Spleen (tissue), 11 donors: ENCODE results near the gene NFIX. TPM values are rescaled to one million over a fixed set of nuclear protein-coding genes. Genes with fewer than 3 reads are reported as not detected.
A peak's percentile ranks its signal among the peaks of the same experiment; 100 is the strongest.

Source experiments
- DNase-seq: peaks from one replicate; pipeline ENCODE4 v3.0.0-alpha.2; 2020
- H3K27ac ChIP-seq, 8 donors: fragments of 200-600 bp; sonication (generic) in 7 of 8; 1 replicate in 4 of 8; 2 replicates in 4 of 8; pipeline versions ENCODE4 v1.5.0 to v1.8.0; 2016 to 2021; ENCODE audit warnings: inconsistent platforms in 4 of 8, mild to moderate bottlenecking in 4 of 8, moderate library complexity in 1 of 8
- H3K27me3 ChIP-seq, 7 donors: fragments of 200-600 bp; sonication (generic) in 6 of 7; replicated peaks in 1 of 7; 1 replicate in 4 of 7; 2 replicates in 3 of 7; pipeline versions ENCODE4 v1.5.0 to v1.8.0; 2016 to 2021; ENCODE audit warnings: inconsistent platforms in 3 of 7, mild to moderate bottlenecking in 1 of 7
- H3K36me3 ChIP-seq, 6 donors: fragments of 200-600 bp; sonication (generic) in 5 of 6; 1 replicate in 4 of 6; 2 replicates in 2 of 6; pipeline versions ENCODE4 v1.5.0 to v1.8.0; 2016 to 2021; ENCODE audit warnings: inconsistent platforms in 2 of 6
- H3K4me1 ChIP-seq, 6 donors: fragments of 200-600 bp; sonication (generic) in 5 of 6; 1 replicate in 3 of 6; 2 replicates in 3 of 6; pipeline versions ENCODE4 v1.5.0 to v1.8.0; 2016 to 2021; ENCODE audit warnings: inconsistent platforms in 3 of 6
- H3K4me3 ChIP-seq, 8 donors: fragments of 200-600 bp; sonication (generic) in 7 of 8; 1 replicate in 4 of 8; 2 replicates in 4 of 8; pipeline versions ENCODE4 v1.5.0 to v1.8.0; 2016 to 2021; ENCODE audit warnings: inconsistent platforms in 4 of 8, mild to moderate bottlenecking in 4 of 8, moderate library complexity in 2 of 8
- H3K9me3 ChIP-seq, 8 donors: fragments of 200-600 bp; sonication (generic) in 7 of 8; 1 replicate in 4 of 8; 2 replicates in 4 of 8; pipeline versions ENCODE4 v1.5.0 to v1.8.0; 2016 to 2021; ENCODE audit warnings: inconsistent platforms in 4 of 8
- POLR2A ChIP-seq, 3 donors: fragments of 450-650 bp; IDR thresholded peaks; one replicate each; pipeline ENCODE4 v1.5.1; 2017; ENCODE audit warnings: antibody characterized with exemption in 3 of 3, mild to moderate bottlenecking in 1 of 3
- POLR2AphosphoS5 ChIP-seq, 3 donors: sonication (generic); formaldehyde crosslinking; IDR thresholded peaks; one replicate each; pipeline ENCODE4 v1.5.1; 2017; ENCODE audit warnings: antibody characterized with exemption in 3 of 3
- WGBS, 5 donors: extraction: QIAGEN DNeasy Blood & Tissue Kit in 3 of 5; methylation state at CpG; one replicate each; pipeline versions ENCODE4 v1.1.5 to v1.1.7; 2013 to 2018; 5-methylcytosine and 5-hydroxymethylcytosine counted together
- intact Hi-C: fragments of 100-400 bp; cut with DNase I; formaldehyde crosslinking; loops from one replicate; pipeline ENCODE4 v1.15.0; 2023; ENCODE audit warnings: low total_unique reads
- polyA plus RNA-seq, 3 donors: library from polyadenylated mRNA; stranded (reverse); fragments of 200-250 nt; gene quantifications; one replicate each; pipeline ENCODE4 v1.2.1, GENCODE V29; 2013
- total RNA-seq, 7 donors: library from RNA; depleted of rRNA in 3 of 7; stranded (reverse); fragments of >200 nt in 3 of 7; fragmentation: NEBNext Ultra II Directional in 4 of 7; extraction: Animal tissue kit (Norgen Biotek cat#: 25700) in 4 of 7; gene quantifications; one replicate each; pipeline versions ENCODE4 v1.1.0 to v1.2.1, GENCODE V29; 2016 to 2021
- TF ChIP-seq, protein P1 (sequence below), 11 experiments: fragments of 200-600 bp in 7 of 11; fragments of 450-650 bp in 4 of 11; sonication (generic) in 4 of 11; IDR thresholded peaks in 8 of 11; conservative IDR thresholded peaks in 3 of 11; 1 replicate in 7 of 11; 2 replicates in 4 of 11; pipeline versions ENCODE4 v1.4.0 to v1.8.0; 2016 to 2021; ENCODE audit warnings: antibody characterized with exemption in 11 of 11, inconsistent platforms in 4 of 11, mild to moderate bottlenecking in 1 of 11
- donor health status: healthy with polysubstance abuse.
- donor health status: DM: no; HTN: no; CAD: no; lungs with moderate emphysema.
- donor health status: DM: no; HTN: no; CAD: no.
- donor health status: Bipolar disorder and iron deficiency.
- donor health status: healthy.
- donor health status: DM: no; HTN: no; CAD: no.
- donor health status: DM: yes; HTN: yes; CAD: no.

NFIX gene
- total and polyA plus RNA-seq, 10 donors: 1.1 to 41.4 (median 17.5) TPM

DNA sequence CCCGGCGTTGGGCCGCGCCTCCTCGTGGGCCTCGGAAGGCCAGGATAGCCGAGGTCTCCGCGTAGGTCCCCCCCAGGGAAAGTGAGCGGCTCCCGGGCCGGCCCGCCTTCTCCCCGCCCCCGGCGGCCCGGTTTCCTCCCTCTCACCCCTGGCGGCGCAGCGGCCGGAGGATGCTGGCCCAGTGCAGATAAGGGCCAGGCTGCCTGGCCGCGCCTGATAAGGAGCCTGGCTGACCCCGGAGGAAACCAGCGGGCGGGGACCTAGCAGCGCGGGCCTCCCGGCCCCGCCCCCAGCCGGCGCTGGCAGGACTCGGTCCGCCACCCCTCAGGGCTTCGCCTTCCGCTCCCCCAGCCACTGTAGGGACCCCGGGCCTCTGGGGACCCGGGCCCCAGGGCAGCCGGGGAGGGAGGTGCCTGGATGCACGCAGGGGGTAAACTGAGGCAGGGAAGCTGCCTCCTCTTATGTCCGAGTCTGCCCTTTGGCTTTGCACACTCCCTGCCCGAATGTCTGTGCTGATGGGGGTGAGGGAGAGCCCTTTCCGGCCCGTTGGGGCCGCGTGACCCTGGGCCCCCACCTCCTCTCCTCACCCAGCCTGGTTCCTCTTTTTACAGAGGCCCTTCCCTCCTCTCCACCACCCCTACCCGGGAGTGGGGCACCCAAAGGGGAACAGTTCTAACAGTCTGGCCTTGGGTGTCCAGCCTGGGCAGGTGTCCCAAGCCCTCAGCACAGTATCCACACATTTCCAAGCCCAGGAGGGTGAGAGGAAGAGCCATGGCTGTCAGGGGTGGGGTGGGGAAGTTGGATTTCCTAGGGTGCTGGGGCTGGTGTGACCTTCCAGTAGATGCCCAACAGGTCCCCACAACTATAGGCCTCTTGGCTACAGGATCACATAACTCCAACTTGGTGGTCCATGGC lies 107.6 kb downstream of the NFIX start, which contains the start of gene LYL1:
Gene LYL1 (minus strand): TSS at position 193 of the 915 bp plus-strand sequence. CDS start 1,687 bp downstream, outside the sequence.
- intact Hi-C loops: loop anchor here (5.0 kb wide), 1 partner anchor 49 kb away; the partner anchor contains the start of genes IER2 and STX10

DNA sequence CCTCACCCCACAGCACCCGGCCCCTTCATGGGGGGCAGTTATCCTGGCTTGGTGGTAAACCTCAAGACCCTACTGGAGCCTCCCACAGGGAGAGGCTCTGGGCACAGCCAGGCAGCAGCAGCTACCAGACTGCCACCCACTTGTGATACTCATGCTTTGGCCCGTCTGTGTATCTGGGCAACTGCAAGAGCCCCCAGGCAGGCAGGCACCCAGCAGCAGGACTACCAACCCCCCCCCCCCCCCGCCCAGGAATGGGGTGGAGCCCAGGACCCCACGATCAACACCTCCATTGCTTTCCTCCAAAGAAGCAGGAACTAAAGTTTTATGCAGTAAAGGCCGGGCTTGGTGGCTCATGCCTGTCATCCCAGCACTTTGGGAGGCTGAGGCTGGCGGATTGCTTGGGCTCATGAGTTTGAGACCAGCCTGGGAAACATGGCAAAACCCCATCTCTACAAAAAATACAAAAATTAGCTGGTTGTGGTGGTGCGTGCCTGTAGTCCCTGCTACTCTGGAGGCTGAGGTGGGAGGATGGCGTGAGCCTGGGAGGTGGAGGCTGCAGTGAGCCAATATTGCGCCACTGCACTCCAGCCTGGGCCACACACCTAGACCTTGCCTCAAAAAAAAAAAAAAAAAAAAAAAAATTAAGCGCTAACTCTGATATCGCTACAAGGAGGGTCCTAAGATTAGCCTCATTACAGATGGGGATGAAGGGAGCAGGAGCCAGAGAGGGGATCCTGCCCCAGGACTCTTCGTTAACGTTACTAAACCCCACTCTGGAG lies 108.5 kb downstream of the NFIX start:
- peak; percentile 85 for DNase-seq
- Histone ChIP-seq H3K4me1 (peaks cover 28 to 88% (median 78%) of the 10 kb centered on the region in 6 donors), H3K9me3 (no peaks in the 10 kb centered on the region), H3K27ac (peak overlapping the region; percentile 74 to 99 (median 97)), H3K27me3 (peaks cover 0 to 4% (median 0%) of the 10 kb centered on the region in 7 donors), H3K4me3 (peak overlapping the region; percentile 33 to 88 (median 70)), H3K36me3 (peaks cover 0 to 43% (median 7%) of the 10 kb centered on the region in 6 donors)
- WGBS, 5 donors: 13 to 42% (median 25%) methylated on average over 11 to 13 of the region's 13 CpGs
- TF ChIP-seq, protein P1, sequence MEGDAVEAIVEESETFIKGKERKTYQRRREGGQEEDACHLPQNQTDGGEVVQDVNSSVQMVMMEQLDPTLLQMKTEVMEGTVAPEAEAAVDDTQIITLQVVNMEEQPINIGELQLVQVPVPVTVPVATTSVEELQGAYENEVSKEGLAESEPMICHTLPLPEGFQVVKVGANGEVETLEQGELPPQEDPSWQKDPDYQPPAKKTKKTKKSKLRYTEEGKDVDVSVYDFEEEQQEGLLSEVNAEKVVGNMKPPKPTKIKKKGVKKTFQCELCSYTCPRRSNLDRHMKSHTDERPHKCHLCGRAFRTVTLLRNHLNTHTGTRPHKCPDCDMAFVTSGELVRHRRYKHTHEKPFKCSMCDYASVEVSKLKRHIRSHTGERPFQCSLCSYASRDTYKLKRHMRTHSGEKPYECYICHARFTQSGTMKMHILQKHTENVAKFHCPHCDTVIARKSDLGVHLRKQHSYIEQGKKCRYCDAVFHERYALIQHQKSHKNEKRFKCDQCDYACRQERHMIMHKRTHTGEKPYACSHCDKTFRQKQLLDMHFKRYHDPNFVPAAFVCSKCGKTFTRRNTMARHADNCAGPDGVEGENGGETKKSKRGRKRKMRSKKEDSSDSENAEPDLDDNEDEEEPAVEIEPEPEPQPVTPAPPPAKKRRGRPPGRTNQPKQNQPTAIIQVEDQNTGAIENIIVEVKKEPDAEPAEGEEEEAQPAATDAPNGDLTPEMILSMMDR (IDR thresholded peaks at IDR 0.05 in 8 of 11, conservative IDR thresholded peaks at IDR 0.05 in 3 of 11): no peak
- no peak for TF ChIP-seq POLR2AphosphoS5 (IDR thresholded peaks at IDR 0.05)
- no peak for TF ChIP-seq POLR2A (IDR thresholded peaks at IDR 0.05)
- intact Hi-C loops: loop anchor here (5.0 kb wide), 1 partner anchor 49 kb away; the partner anchor contains the start of genes IER2 and STX10

More for the DNA sequence above, 107.6 kb downstream of the NFIX start, which contains the start of gene LYL1:
- peak within 1 kb of the TSS; percentile 74 to 99 (median 97) for H3K27ac ChIP-seq
- peaks cover 0 to 34% (median 6%) of the 10 kb centered on the region in 6 donors for H3K36me3 ChIP-seq
- peak; percentile 97 for DNase-seq
- peaks cover 30 to 97% (median 87%) of the 10 kb centered on the region in 6 donors for H3K4me1 ChIP-seq
- 0 to 2% (median 0%) methylated on average over 16 to 47 of the region's 47 CpGs for WGBS, 5 donors
- no peaks in the 10 kb centered on the region for H3K9me3 ChIP-seq
- TF ChIP-seq, protein P1 (IDR thresholded peaks at IDR 0.05 in 8 of 11, conservative IDR thresholded peaks at IDR 0.05 in 3 of 11): peak in 4 of 11 experiments; percentile 17 to 49 (median 21)
- TF ChIP-seq POLR2A (IDR thresholded peaks at IDR 0.05): peak in 1 of 3 donors; percentile 27
- TF ChIP-seq POLR2AphosphoS5 (IDR thresholded peaks at IDR 0.05): peak; percentile 97 to 99 (median 98)
- H3K27me3 ChIP-seq: peaks cover 0 to 12% (median 0%) of the 10 kb centered on the region in 7 donors
- H3K4me3 ChIP-seq: peak within 1 kb of the TSS; percentile 57 to 88 (median 70)

DNA sequence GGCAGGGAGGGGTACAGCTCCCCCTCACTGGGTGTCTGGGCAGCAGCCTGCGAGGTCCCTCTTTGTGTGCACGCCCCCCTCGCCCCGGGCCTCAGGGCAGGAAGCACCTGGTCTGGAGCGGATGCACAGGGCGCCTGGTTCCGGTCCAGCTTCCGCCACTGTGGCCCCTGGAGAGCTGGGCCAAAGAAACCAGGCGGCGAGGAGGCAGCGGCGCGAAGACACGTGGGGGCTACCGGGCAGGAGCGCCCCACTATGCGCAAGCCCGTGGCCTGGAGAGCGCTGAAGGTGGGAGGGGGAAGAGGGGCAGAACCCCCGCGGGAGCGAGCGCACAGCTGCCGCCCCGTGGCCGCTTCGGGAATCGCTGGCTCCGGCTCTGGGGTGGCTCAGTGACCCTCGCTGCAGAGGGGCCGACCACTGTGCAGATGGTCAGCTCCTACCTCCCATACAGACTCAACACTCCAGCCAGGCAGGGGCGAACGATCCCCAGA lies 109.1 kb downstream of the NFIX start:
- H3K27me3 ChIP-seq: no peaks in the 10 kb centered on the region
- peaks cover 0 to 44% (median 13%) of the 10 kb centered on the region in 6 donors for H3K36me3 ChIP-seq
- no peaks in the 10 kb centered on the region for H3K9me3 ChIP-seq
- DNase-seq: peak; percentile 98
- intact Hi-C loops: loop anchor here (5.0 kb wide), 1 partner anchor 48 kb away; the partner anchor contains the start of genes IER2 and STX10
- peak overlapping the region; percentile 33 to 88 (median 56) for H3K4me3 ChIP-seq
- 5 to 13% (median 10%) methylated on average over 26 to 33 of the region's 33 CpGs for WGBS, 5 donors
- peak overlapping the region; percentile 74 to 99 (median 97) for H3K27ac ChIP-seq
- TF ChIP-seq POLR2AphosphoS5 (IDR thresholded peaks at IDR 0.05) (peak; percentile 99 to 100 (median 99)), POLR2A (IDR thresholded peaks at IDR 0.05) (no peak)
- TF ChIP-seq, protein P1 (IDR thresholded peaks at IDR 0.05 in 8 of 11, conservative IDR thresholded peaks at IDR 0.05 in 3 of 11): peak; percentile 80 to 97 (median 92)
- peaks cover 25 to 82% (median 72%) of the 10 kb centered on the region in 6 donors for H3K4me1 ChIP-seq
